Bronchus fibroblast of lung (primary cell): ENCODE results near the gene CD6. TPM values are rescaled to one million over a fixed set of nuclear protein-coding genes. Genes with fewer than 3 reads are reported as not detected.

Experiments used
- total RNA-seq: library from RNA; depleted of rRNA; stranded (reverse); fragments of >200 nt; gene quantifications from 2 replicates; pipeline ENCODE4 v1.2.3, GENCODE V29; 2015

The CD6 gene
- total RNA-seq = not detected in 2 replicates

GRCh38 chr11:60971520-60971919 is at the start of gene CD6:
Gene CD6, plus strand, starts transcription at chr11:60971680. Its CDS starts 186 bp downstream, at chr11:60971866.

GRCh38 chr11:60924110-60924905 is 47.2 kb upstream of the CD6 start, which contains the start of gene TMEM132A:
Gene TMEM132A, plus strand, starts transcription at chr11:60924460. Its CDS starts 174 bp downstream, at chr11:60924634.

GRCh38 chr11:60951904-60952741 is 19.4 kb upstream of the CD6 start, which contains the start of gene SLC15A3:
Gene SLC15A3, minus strand, starts transcription at chr11:60952176. Its CDS starts 625 bp downstream, at chr11:60951551.

Other genes with a start within 250 kb of the CD6 start
- not detected in 2 replicates for gene MS4A18, start 247.0 kb upstream of the CD6 start, total RNA-seq
- not detected in 2 replicates for gene MS4A15, start 214.8 kb upstream of the CD6 start, total RNA-seq
- not detected in 2 replicates for gene MS4A10, start 186.3 kb upstream of the CD6 start, total RNA-seq
- gene CCDC86, start 129.6 kb upstream of the CD6 start, total RNA-seq = 33.6 and 37.3 TPM in 2 replicates
- 1.3 and 1.6 TPM in 2 replicates for gene PTGDR2, start 115.7 kb upstream of the CD6 start, total RNA-seq
- 0.30 and 0.50 TPM in 2 replicates for gene ZP1, start 104.1 kb upstream of the CD6 start, total RNA-seq
- gene PRPF19, start 65.1 kb upstream of the CD6 start, total RNA-seq = 102 and 106 TPM in 2 replicates
- gene TMEM109, start 57.5 kb upstream of the CD6 start, total RNA-seq = 96.5 and 123 TPM in 2 replicates
- 69.7 and 84.6 TPM in 2 replicates for gene TMEM132A, start 47.2 kb upstream of the CD6 start, total RNA-seq
- gene SLC15A3, start 19.5 kb upstream of the CD6 start, total RNA-seq = 1.3 and 3.4 TPM in 2 replicates
- not detected in 2 replicates for gene CD5, start 130.8 kb downstream of the CD6 start, total RNA-seq
- 14.3 and 15.6 TPM in 2 replicates for gene VPS37C, start 189.7 kb downstream of the CD6 start, total RNA-seq
- not detected in 2 replicates for gene PGA3, start 231.8 kb downstream of the CD6 start, total RNA-seq